H1 (cell line): ENCODE data around the gene OXLD1.

Source experiments
- EP300 ChIP-seq, 2 experiments: IDR thresholded peaks; 1 replicate in 1 of 2; 2 replicates in 1 of 2; pipeline ENCODE4 v1.6.1; 2011 to 2012; ENCODE audit warnings: low read depth in 2 of 2, low read length in 2 of 2, mild to moderate bottlenecking in 2 of 2, borderline replicate concordance in 1 of 2, inconsistent platforms in 1 of 2, moderate library complexity in 1 of 2
- EZH2 ChIP-seq: fragments of 200-600 bp; sonication (generic); IDR thresholded peaks from 2 replicates; pipeline ENCODE4 v1.7.1; 2012; ENCODE audit warnings: low read depth, mild to moderate bottlenecking, moderate library complexity, low read length, inconsistent platforms; ENCODE audit not compliant: severe bottlenecking
- KDM1A ChIP-seq: fragments of 200-600, 300-600 bp; sonication (generic); IDR thresholded peaks from 2 replicates; pipeline ENCODE4 v1.7.1; 2016; ENCODE audit warnings: mild to moderate bottlenecking, low read length, borderline replicate concordance
- POLR2AphosphoS5 ChIP-seq: IDR thresholded peaks from 2 replicates; pipeline ENCODE4 v1.6.1; 2011; ENCODE audit warnings: low read depth, low read length

DNA sequence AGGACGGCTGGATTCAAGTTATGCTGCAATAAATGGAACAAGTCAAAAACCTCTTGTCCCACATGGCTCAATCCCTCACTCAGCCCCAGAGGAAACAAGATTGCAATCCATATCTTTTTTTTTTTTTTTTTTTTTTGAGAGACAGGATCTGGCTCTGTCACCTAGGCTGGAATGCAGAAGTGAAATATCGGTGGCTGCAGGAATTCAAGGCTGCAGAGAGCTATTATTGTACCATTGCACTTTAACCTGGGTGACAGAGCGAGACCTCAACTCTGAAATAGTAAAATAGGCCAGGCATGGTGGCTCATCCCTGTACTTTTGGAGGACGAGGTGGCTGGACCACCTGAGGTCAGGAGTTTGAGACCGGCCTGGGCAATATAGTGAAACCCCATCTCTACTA lies 7.4 kb downstream of the OXLD1 start:
- TF ChIP-seq POLR2AphosphoS5: no peak
- no peak for TF ChIP-seq KDM1A
- no peak for TF ChIP-seq EP300 (IDR thresholded peaks at IDR 0.05; ENCODE audit: borderline replicate concordance in 1 of 2, low read depth in 2 of 2, low read length in 2 of 2)
- no peak for TF ChIP-seq EZH2
